NCI-H187 (cell line): Measurements from ENCODE around the gene SH3GL1.

ENCODE experiments used
- DNase-seq, 2 experiments: peaks; one replicate each; lab custom pipeline; 2025; lab: John Stamatoyannopoulos, UW

The SH3GL1 gene

DNA sequence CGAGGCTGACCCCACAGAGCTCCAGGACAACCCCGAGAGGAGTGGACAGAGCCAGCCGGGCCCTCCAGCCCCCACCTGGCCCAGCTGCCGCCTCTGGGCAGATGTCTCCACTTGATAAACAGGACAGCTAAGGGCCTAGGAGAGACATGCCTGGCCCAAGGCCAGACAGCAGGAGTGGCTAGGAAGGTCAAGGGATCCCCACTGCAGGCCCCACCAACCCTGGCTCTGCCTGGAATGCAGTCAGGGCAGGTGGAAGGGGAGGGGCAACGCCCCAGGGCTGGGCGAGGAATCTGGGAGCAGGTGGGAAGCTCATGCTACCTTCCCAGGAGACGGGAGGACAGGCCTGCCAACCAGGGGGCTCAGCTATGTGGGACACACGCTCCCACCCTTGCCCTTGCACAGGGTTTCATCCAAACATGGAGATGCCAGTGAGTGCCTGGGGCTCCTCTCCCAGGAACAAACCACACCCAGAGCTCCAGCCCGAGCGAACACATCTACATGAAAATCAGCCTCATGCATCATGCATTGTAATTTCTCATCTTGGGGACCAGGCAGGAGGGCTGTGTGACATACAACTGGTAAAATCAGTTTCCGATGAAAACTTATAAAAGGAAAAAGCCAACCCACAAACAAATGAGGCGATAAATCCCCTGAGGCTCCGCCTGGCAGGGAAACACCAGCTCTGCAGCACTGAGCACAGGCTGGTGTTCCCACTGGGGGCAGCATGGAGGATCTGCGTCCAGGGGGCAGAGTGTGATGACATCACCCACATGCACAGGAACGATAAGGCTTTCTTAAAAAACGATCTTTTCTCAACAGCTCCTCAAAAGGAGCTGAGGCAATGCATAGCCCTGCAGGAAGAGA lies 25.0 kb downstream of the SH3GL1 start:
- DNase-seq: no peak

- DNase-seq: no peak
These were observed 25.7 kb downstream of the SH3GL1 start for GRCh38 chr19:4374498-4375163.

DNA sequence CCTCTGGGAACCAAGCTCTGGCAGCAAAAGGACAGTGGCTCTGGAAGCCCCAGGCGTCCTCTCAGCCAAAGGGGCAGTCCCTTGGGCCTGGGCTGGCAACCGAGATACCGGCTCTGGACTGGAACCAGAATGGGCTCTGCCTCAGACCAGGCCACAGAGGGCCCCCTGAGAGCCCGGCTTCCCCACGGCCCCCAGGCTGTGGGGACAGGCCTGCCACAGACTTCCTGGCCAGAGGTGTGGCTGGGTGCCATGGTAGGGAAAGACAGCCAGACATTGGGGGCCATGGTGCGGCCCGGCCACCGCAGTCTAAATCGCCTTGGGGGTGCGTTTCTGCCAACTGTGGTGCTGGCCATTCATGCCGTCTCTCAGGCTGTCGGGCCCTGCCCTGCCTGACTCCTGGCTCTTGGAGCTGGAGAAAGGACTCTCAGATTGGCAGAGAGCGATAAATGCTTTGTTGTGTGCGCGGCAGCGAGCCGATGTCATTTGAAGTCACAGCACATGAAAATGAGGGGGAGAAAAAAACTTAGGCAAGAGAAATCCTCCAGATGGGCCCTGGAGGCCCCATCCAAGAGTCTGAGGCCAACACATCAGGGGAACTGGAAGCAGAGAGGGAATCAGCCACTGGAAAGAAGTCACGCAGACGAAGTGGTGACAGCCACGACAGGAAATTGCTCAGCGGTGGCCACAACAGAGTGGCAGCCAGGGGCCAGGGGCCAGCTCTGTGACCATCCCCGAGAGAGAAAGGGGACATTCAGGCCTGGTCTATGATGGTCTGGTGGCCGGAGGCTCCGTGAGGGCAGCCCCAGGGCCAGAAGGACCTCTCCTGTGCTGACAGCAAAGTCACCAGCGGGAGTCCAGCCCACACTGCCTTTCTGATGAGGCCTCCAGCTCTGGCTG lies 26.5 kb downstream of the SH3GL1 start:
- no peak for DNase-seq

DNA sequence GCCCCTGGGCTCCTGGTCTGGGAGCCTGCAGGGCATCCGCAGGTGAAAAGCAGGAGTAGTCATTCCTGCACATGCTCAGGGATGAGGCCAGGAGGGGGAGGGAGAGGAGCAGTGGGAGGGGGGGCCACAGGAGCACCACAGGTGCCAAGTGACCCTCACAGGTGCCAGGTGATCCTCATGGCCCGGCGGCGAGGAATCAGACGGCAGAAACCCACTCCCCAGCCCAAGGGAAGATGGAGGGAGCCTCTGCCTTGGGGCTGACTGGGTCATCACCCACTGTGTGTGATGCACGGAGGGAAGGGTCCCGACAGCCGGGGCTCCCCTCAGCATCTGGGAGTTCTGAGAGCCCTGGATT lies 27.4 kb downstream of the SH3GL1 start:
- no peak for DNase-seq

- no peak for DNase-seq
These were observed 28.0 kb downstream of the SH3GL1 start for GRCh38 chr19:4372165-4373012.

DNA sequence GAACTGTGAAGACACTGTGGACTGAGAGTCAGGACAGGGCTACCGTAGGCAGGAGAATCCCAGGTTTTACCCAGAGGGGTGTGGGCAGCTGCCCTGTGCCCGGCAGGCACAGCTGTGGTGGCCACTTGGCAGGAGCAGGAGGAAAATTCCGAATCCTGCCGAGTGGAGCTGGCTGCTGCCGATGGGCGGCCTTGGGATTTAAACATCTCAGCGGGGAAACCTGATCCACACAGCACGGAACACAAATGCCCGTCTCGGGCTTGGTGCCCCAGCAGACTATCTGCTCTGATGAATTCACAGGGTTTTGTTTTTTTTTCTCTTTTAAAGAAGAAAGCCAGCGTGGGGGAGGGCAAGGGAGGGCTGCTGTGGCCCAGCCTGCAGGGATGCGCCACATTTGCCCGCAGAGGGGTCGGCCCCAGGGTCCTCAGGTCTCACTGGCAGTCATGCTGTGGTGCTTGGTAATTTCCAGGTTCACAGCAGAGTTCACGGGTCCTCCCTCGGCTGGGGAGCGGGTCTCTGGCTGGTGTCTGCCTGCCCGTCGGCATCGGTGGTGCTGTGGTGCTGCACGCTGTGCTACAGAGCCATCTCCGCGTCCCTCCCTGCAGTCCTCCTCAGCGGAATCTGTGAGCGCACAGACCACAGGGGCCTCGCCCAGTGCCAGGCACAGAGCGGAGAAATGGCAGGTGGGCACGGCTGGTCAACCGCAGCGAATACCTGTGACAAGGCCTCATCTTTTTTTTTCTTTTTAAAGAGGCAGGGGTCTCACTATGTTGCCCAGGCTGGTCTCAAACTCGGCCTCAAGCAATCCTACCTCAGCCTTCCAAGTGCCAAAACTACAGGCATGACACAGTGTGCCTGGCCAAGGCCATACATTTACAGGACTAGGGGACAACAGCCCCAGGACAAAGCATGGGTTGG lies 28.8 kb downstream of the SH3GL1 start:
- DNase-seq: no peak

DNA sequence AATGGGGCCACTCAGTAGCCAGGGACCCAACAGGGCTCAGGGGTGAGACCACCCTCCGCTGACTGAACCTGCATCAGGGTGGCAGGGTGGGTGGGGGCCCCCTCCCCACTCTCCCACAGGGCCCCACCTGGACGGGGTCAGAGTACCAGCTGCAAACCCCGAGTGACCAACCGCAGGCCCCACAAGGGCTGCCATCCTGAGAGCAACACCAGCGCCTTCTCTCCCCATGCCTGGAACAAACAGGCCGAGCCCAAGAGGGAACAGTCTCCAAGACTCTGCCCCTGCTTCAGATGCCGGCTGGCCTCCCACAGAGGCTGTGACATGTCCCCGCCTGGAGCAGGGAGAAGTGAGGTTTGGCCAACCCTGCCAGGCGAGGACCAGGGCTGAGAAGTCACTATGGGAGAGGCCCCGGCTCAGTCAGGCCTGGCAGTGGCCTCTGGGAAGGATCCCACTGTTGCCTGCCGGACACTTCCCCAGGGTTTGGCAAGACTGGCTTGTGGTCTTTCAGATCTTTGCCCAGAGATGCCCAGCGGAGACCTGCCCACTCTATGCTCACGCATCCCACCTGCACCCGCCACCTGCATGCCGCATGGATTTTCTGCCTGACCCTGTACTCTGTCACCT lies 29.8 kb downstream of the SH3GL1 start:
- no peak for DNase-seq

DNA sequence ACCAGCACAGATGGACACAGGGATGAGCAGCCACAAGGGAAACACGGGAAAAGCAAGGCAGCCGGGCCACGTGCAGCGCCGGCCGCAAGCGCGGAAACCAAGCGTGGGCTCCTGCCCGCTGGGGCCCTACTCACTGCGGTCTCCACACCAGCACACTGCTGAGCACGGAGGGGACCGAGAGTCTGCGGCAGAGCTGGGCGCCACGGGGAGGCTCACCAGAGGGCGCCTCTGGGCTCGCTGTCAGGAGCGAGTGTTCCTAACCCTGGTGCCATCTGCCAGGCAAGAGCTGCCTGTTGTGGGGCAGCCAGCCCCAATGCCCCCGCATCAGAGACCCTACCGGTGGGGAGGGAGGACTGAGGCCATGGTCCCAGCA lies 30.5 kb downstream of the SH3GL1 start:
- DNase-seq: no peak

GRCh38 chr19:4369109-4369887 lies 31.0 kb downstream of the SH3GL1 start:
- DNase-seq: no peak

GRCh38 chr19:4368128-4368820 lies 32.1 kb downstream of the SH3GL1 start:
- no peak for DNase-seq

DNA sequence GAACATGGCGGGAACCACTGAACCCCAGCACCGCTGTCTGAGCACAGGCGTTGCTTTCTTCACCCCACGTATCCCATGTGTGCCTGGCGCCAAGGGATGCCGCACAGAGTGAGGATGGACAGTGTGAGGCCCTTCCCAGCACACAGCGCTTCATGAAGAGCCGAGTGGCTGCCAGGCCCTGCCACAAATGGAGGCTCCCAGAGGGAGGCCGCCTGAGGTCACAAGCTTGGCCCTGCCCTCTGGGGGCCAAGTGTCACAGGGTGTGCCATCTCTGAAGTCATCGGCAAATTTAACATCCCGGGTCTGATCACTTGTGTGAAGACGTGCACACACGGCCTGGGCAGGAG lies 32.6 kb downstream of the SH3GL1 start:
- no peak for DNase-seq

DNA sequence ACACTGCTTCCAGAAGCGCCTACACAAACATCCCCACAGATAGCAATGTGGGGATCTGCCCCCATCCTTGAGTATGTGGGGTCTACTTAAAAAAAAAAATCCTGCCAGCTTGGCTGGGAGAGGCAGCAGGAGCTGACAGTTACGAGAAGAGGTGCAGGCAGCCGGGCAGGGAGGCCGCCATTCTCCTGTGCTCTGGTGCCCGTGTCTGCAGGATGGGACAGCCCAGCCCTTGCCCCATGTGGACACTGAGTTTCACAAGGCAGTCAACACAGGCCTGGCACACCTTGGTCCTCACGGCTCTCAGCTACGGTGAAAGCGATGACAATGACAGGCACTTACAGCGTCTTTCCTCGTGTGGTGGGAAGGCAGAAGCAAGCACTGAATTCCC lies 33.0 kb downstream of the SH3GL1 start:
- no peak for DNase-seq

DNA sequence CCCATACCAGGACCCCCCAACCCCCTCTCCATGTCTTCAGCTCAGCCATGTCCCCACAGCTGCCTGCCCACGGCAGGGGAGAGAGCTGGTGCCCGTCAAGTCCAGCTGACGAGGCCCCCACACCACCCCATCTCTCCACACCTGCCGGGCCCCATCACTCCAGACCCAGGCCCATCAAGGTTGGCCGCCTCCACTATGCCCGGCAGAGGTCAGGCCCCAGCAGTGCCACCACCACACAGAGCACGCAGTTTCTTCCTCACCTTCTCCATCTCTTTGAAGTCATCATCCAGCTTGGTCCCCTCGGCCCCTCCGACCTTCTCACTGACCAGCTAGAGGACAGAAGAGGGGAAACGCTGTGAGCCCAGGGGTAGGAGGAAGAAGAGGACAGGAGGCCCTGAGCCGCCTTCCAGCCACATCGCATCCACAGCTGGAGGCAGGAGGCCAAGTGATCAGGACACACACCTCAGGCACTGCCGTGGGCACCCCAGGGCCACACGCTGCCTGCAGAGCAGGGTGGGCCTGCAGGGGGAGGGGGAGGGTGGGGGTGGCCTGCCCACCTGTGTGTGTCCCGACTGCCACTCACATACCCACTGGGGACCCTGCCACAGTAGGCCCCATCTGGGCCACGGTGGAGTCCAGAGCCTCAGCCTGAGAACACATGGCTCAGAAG lies 33.5 kb downstream of the SH3GL1 start:
- no peak for DNase-seq

DNA sequence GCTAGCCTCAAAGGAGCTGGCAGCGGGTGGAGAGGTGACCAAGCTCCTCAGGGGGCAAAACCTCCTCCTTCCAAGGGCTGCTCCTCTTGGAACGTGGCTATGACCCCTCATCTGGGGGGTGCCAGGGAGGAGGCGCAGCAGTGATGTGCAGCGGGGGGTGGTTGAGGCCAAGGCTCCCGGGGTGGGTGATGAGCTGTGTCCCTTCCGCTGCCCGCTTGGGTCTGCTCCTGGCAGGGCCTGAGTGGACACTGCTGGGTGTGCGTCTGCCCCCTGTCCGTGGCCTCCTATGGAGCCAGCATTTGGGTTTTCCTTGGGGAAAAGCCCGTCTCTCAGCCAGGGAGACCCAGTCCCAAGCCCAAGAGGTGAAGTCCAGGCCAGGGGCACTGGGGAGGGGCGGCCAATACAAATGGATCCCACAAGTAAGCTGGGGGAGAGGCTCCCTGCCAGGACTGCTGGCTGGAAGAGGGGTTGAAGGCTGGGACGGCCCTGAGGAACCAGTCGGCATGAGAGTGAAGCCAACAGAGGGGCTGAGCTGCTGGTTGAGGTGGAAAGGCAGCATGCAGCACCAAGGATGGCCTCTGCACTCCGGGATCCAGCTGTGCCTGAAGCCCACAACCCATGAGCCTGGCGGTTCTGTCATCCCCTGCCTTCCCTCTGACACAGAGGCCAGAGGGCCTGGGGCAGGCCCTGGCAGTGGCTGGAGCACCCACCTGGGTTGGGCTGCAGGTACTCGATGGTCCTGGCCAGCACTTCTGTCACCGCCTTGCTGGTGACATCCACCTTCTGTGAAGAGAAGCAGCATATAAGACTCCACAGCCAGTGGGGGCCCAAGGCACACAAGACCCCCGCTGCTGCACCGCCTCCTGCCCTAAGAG lies 34.3 kb downstream of the SH3GL1 start:
- no peak for DNase-seq

DNA sequence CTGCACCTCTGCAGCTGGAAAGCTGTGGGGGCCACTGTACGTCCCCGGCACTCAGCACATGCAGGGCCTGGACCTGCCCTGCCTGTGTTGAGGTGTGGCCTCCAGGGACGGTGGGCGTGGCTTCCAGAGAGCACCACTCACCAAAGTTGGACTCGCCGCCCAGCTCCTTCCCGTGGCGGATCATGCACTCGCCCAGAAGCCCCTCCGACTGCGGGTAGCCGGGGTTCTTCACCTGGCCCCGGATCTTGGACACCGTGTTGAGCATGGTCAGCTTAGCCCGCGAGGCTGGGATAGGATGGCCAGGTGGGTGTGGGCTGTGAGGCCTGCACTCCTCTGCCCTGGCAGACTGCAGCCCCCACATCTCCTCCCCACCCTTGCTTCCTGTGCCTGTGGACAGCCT lies 35.0 kb downstream of the SH3GL1 start:
- no peak for DNase-seq

DNA sequence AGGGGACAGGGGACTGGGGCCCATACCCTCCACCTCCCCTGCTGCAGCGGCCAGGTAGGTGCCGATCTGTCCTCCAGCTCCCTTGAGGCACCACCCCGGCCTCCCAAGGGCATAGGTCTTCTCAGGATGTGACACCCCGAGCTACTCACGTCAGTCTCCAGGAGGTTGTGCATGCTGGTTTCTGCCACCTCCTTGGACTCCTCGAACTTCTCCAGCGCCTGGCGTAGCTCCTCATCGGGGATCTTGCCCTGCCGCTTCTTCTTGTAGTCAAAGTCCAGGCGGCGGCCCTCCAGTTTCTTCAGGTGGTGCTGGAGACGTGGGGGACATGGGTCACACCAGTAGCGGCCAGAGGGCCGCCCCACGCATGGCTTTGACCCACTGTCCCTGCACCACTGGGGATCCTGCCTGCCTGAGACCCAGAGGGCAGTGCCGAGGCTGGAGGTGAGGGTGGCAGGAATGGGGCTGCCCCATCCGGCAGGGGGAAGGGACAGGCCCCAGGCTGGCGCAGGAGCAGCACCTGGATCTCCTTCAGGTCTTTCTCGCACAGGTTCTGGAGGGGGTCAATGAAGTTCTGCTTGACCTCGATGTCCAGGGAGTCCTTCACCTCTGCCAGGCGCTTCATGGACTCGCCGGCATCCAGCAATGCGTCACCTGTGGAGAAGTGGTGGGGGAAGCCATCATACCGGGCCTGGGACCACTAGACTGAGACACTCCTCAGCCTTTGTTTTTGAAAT lies 36.6 kb downstream of the SH3GL1 start:
- DNase-seq: no peak
